OCI-M1 (cell line): Measurements from ENCODE around the gene ARHGAP42.
"Not testable (repeated sequence)": the region's sequence is repeated elsewhere in the genome, so short reads cannot be mapped to it uniquely, and the experiment has no call there.

ENCODE experiments used
- DNase-seq: peaks from one replicate; lab custom pipeline; 2025; lab: John Stamatoyannopoulos, UW

ARHGAP42 gene, protein sequence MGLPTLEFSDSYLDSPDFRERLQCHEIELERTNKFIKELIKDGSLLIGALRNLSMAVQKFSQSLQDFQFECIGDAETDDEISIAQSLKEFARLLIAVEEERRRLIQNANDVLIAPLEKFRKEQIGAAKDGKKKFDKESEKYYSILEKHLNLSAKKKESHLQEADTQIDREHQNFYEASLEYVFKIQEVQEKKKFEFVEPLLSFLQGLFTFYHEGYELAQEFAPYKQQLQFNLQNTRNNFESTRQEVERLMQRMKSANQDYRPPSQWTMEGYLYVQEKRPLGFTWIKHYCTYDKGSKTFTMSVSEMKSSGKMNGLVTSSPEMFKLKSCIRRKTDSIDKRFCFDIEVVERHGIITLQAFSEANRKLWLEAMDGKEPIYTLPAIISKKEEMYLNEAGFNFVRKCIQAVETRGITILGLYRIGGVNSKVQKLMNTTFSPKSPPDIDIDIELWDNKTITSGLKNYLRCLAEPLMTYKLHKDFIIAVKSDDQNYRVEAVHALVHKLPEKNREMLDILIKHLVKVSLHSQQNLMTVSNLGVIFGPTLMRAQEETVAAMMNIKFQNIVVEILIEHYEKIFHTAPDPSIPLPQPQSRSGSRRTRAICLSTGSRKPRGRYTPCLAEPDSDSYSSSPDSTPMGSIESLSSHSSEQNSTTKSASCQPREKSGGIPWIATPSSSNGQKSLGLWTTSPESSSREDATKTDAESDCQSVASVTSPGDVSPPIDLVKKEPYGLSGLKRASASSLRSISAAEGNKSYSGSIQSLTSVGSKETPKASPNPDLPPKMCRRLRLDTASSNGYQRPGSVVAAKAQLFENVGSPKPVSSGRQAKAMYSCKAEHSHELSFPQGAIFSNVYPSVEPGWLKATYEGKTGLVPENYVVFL

DNA sequence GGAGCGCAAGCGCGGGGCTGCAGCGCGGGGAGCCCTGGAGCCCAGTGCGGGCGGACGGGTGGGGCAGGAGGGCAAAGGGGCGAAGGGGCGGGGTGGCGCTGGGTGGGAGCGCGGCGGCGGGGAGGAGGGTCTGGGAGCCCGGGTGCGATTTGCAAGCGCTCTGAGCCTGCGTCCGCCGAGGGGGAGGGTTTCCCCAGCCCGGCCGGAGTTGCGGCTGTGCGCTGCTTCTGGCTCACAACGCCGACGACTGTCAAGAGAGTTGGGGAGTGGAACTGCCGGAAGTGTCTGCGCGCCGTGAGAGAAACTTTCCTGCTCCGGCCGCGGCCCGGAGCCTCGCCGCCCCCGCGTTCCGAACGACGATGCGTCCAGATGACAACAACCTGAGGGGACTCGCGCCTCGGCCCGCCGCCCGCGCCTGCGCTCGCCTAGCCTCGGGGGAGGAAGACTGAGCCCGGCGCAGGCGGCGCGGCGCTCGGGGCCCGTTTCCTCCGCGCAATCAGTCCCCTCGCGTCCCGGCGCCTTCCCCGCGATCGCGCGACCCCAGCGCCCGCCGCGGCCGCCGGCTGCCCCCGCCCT, at the start of gene ARHGAP42:
Gene ARHGAP42 (plus strand): TSS at position 235 of the 576 bp plus-strand sequence. CDS start 391 bp downstream, outside the sequence.
- no peak for DNase-seq

- DNase-seq, result no peak
Measured at GRCh38 chr11:100637706-100638105, 49.4 kb upstream of the ARHGAP42 start.

- DNase-seq, result no peak
Measured at GRCh38 chr11:100638648-100639047, 48.4 kb upstream of the ARHGAP42 start.

- DNase-seq, result no peak
Measured at GRCh38 chr11:100639140-100639539, 47.9 kb upstream of the ARHGAP42 start.

DNA sequence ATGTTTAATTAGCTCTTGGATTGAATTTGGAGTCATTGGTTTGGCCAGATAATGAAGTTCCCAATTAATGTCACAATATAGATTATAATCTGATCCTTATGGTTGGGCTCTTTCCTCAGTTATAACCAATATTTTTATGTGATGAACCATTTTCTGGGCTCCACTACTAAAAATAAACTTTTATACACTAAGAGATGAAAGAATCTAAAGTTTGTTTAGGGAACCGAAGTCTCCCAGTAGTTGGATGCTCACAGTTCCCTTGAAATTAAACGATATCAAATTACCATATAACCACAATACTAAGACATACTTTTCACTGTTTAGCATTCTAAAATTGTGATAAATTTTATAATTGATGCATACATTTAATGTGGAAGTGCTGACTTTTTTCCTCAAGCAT, 47.0 kb upstream of the ARHGAP42 start:
- no peak for DNase-seq

DNA sequence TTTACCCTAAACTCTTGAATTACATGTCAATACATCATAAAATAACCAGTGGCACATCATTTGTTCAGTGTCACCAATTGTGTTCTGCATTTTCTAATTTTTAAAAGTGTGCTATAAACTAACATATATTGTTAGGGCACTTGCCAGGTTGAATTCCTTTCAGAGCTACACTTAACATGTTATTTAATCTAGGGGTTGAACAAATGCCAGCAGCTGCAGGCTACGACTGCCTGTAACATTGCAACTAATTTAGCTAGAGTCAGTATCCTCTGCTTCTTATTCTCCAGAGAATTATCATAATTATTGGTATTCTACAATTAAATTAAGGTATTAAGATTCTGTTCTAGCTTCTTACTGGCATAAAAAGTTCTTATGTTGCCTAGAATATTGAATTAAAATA, 46.4 kb upstream of the ARHGAP42 start:
- DNase-seq, result no peak

DNA sequence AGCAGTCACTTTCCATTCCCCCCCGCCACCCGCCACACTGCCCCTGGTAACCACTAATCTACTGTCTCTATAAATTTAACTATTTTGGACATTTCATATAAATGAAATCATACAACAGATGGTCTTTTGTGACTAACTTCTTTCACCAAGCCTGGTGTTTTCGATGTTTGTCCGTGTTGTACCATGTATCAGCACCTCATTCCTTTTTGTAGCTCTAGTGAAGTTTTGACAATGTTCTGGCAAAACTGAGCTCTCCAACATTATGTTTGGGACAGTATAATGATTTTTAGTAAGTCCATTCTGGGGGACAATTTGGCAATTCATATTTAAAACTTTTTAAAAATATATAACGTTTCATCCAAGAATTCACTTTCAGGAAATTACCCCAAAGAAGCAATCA, 45.6 kb upstream of the ARHGAP42 start:
- DNase-seq, result no peak

DNA sequence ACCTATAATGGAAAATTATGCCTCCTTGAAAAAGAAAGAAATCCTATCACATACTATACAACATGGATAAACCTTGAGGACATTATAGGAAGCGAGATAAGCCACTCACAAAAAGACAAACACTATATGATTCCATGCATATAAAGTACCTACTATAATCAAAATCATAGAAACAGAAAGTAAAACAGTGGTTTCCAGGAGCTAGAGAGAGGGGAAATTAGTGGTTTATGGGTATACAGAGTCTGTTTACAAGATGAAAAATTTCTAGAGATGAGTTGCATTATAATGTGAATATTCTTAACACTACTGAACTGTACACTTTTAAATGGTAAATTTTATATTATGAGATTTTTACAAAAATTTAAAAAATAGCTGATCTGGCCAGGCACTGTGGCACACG, 40.5 kb upstream of the ARHGAP42 start:
- no peak for DNase-seq

DNA sequence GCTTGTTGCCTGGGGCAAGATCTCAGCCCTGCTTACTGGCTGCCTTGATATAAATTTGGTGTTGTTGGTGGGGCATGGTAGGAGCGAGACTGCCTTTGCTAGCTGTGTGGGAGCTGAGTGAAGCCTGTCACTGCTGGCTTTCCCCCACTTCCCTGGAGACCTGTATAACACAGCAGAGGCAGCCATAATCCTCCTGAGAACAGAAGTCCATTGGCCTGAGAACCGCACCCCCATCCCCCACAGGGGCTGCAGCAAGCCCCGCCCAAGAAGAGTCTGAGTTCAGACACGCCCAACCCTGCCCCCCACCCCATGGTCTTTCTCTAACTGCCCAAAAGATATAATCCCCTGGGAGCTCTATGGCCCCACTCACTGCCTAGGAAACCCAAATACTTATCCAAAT, 39.2 kb upstream of the ARHGAP42 start:
- DNase-seq, result peak; percentile 5

DNA sequence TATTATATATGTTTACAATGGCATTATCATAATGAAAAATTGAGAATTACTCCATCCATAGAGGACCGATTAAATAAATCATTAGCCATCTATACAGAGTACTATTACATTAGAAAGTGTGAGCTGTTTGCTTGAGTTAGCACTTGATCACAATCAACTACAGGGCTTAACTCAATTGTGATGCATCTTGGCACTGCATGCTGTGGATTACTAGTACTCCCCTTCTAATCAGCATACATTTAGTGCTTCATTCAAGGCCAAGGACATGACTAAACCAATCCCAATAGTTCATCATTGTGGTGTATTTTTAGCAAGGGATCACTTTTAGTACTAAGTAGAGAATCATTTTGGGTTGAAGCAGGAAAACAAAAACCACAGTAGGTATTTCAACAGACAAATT, 23.5 kb upstream of the ARHGAP42 start:
- DNase-seq, result no peak

GRCh38 chr11:100663996-100664395, 23.1 kb upstream of the ARHGAP42 start:
- no peak for DNase-seq

- DNase-seq, result not testable (repeated sequence)
Measured at GRCh38 chr11:100666816-100667215, 20.3 kb upstream of the ARHGAP42 start.

- no peak for DNase-seq
Measured at GRCh38 chr11:100667449-100667848, 19.6 kb upstream of the ARHGAP42 start.

- DNase-seq, result no peak
Measured at GRCh38 chr11:100670140-100670539, 16.9 kb upstream of the ARHGAP42 start.

DNA sequence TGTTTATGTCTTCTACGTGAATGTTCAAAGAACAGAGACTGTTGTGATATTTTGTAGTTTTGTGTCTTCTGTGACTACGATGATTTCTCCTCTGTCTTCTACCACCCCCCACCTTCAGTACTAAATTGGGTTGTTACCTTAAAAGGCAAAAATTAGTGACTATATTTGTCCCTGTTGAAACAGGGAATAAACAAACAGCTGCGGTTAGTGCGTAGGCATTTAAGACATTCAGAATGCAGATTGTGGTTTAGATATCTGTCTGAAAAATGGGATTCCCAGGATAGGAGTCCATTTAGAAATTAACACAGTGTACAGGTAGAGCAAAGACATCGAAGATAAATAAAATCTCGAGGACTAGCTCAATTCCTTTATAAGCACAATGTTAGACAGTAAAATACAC, 15.6 kb upstream of the ARHGAP42 start:
- no peak for DNase-seq

- DNase-seq, result no peak
Measured at GRCh38 chr11:100672498-100673033, 14.5 kb upstream of the ARHGAP42 start.

DNA sequence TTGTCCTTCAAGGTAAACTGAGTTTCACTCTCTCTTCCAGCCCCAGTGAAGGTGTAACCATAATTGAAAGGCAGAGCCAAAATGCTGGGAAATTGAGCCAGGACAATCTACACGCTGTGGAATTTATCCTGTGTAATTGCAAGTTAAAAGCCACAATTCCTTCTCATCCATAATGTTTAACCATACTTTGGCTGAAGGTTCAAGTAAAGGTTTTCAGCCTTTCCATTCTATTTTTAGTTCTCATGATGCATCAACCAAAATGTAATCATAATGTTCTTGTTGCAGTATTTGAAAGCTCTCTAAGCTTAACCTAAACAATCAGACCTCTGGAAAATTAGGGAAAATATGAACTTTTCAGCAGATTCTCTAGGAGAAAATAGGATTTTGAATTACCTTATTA, 14.0 kb upstream of the ARHGAP42 start:
- DNase-seq, result no peak

DNA sequence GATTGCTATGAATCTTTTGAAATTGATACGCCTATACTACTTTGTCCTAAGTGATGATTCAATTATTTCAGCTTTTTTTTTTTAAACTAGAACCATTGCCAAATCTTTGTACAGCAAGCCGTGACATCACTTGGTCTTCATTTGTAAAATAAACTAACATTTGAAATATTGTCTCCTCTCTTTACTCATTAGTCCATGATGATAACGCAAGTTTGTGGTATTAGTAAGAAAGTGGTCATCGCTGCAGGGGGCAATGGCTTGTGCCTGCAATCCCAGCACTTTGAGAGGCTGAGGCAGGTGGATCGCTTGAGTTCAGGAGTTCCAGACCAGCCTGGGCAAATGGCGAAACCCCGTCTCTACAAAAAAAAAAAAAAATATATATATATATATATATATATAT, 12.9 kb upstream of the ARHGAP42 start:
- DNase-seq, result no peak

GRCh38 chr11:100675115-100675650, 11.9 kb upstream of the ARHGAP42 start:
- no peak for DNase-seq

GRCh38 chr11:100676901-100677300, 10.2 kb upstream of the ARHGAP42 start:
- no peak for DNase-seq

DNA sequence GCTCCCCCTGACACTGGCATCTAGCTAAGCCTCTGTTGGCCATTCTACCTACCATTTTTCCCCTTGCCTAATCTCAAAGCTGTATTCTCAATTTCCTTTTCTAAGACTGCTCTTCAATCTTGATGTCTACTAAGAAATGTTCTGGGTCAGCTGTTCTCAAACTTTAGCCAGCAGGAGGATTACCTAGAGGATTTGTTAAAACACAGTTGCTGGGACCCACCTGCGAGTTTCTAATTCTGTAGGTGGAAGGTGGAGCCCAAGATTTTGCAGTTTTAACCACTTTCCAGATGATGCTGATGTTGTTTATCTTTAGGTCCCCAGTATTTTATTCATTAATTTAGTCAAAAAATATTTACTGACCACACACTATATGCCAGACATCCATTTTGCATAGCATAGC, 9.3 kb upstream of the ARHGAP42 start:
- no peak for DNase-seq

DNA sequence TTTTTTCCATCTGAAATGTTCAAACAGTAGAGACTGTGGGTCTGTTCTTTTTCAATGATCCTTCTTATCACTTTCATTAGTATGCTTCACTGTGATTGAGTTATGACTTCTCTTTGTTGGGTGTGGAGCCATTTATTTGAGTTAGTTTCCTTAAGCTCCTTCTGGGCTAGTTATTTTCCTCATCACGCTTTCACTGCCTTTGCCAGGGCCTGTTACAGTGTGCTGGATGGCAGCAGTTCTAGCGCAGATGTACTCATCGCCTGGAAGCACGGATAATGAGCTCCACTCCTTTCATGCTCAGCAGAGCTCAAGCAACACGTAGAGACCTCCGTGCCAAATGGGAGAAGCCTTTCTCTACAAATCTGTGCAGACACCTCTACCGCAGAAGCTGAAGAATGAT, 7.0 kb upstream of the ARHGAP42 start:
- no peak for DNase-seq
